NCI-H187 (cell line): ENCODE measurements around the gene CDH4.
A peak's percentile ranks its signal among the peaks of the same experiment; 100 is the strongest.

Experiments
- DNase-seq, 2 experiments: peaks; one replicate each; lab custom pipeline; 2025; lab: John Stamatoyannopoulos, UW

Gene CDH4

DNA sequence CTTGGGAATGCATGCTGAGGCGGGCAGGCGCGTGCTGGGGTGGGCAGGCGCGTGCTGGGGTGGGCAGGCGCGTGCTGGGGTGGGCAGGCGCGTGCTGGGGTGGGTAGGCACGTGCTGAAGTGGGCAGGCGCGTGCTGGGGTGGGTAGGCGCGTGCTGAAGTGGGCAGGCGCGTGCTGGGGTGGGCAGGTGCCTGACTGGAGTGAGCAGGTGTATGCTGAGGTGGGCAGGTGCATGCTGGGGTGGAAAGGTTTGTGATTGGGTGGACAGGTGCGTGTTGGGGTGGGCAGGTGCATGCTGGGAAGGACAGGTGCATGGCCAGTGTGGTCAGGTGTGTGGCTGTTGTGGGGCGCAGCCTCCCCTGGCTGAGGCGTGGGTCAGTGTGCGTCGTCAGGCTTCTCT lies 404.1 kb downstream of the CDH4 start:
- DNase-seq: no peak

DNA sequence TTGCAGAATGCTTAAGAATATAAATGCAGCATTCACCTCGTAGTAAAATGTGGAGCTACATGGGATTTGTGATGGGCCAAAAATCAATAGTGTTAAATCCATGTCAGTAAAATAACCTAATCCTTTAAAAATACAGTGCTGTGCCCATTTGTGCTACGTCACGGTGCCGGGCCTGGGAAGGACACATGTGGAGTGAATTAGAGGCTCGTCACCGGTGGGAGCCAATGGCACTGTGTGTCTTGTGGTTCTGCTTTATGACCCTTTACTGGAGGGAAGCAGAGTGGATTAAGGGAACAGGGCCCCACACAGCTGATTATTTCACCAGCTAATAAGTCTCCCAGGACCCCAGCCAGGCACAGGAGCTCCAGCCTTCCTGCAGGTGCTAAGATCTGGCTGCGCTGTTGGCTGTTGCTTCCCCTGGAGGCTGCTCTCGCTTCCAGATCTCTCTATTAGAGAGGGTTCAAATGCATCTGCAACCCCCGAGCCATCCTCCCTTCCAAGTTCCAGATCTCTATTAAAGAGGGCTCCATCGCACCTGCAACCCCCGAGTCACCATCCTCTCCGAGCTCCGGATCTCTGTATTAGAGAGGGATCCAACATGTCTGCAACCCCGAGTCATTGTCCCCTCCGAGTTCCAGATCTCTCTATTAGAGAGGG lies 405.8 kb downstream of the CDH4 start:
- DNase-seq: no peak

DNA sequence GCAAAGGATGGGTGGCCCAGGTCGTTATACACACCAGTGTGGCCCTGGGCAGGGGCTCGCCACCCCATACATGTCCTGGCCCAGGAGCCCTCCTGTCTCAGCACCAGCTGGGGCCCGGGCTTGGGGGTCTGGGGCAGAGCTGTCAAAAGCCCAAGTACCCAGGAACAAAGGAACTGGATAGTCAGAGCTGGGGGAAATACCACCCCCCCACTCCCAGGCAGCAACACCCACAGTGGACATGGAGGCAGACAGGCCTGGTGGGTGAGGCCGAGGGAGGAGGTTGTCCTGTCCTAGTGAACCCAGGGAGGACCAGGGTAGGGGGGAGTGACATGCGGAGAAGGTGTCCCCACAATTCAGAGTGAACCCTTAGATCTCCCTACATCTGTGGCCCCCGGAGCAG lies 406.5 kb downstream of the CDH4 start:
- no peak for DNase-seq

DNA sequence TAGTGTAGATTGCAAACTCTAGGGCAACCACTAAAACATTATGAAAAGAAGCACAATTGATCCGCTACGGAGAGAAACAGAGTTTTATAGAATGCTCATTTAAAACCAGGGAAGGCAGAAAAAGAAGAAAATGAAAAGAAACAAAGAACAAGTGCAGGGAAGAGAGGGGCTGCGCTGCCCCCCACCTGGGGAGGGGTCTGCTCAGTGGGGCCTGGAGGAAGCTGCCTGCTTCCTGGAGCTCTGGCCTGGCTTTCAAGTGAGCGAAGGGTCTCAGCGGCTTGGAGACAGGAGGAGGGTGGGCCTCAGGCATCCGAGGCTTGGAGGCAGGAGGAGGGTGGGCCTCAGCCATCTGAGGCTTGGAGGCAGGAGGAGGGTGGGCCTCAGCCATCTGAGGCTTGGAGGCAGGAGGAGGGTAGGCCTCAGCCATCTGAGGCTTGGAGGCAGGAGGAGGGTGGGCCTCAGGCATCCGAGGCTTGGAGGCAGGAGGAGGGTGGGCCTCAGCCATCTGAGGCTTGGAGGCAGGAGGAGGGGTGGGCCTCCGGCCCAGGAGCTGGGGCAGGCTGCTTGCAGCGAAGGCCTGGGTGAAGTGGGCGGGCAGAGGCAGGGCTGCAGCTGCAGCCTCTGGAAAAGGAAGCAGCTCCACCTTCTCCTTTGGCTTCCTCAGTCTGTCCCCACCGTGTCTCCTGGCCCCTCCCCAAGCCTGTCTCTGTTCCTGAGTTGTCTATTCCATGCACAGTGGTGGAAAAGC lies 407.4 kb downstream of the CDH4 start:
- peak in 1 of 2 experiments; percentile 45 for DNase-seq

DNA sequence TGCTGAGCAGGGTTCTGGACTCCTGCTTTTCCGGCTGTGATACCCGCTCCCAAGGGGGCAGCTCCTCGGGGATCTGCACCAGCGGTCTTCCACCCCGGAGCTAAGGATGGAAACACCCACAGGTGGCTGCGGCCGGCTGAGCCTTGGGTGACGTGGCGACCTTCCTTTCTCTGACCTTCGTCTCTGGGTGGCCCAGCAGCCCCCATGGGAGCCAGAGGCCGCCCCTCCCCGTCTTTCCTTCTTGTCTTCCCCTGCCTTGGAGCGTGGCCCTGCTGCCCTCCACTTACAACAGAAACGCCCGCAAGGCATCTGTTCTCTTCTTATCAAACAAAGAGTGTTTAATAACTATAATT lies 407.9 kb downstream of the CDH4 start:
- no peak for DNase-seq

DNA sequence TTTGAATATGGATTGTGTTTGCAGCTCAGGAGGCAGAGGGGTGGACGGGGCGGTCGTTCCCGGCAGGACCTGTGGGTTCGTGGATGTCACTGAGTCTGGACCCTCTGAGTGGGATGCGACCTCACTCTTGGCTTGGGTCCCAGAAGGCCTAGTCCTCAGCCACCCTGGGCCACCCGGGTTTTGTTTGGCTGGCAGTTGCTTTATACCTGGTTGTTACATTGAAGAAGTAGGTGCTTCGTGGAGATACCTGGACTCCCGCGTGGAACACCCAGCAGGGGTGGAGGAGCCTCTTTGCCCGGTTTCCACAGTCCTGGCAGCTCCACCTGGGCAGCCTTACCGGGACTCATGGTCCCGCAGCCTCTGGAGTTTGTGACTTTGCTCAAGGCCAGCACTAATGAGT lies 408.5 kb downstream of the CDH4 start:
- no peak for DNase-seq

DNA sequence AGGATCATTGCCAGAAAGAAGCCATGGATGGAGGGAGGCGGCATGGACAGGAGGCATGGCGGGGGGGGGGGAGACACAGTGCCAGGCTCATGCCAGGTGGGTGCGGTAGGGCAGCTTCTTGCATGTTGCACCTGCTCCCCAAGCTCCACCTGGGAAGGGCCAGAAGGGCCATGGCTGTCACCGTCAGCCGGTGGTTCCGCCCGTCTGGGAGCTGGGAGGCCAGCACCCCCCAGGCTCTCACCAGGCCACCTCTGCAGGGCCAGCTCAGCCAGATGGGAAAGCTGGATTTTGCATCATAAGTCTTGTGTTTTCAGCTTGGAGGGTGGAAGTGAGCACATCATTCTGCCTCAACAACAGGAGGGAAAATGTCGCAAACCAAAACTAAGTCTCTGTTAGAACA lies 409.0 kb downstream of the CDH4 start:
- DNase-seq: no peak

DNA sequence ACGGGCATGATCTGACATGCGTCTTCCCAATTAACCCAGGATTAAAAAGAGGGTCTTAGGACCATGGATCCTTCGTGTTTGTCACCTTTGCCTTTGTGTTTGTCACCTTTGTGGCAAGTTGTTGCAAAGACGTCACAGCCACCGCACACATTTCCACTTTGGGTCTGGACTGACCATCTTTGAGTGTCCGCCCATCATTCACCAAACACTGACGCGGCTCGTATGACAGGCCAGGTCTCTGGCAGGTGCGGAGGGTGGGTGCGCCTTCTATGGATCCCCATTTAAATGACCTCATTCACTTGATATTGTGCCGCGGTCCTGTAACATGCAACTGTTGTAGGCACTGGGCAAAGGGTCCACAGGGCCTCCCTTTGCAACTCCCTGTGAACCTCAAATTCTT lies 409.5 kb downstream of the CDH4 start:
- no peak for DNase-seq

DNA sequence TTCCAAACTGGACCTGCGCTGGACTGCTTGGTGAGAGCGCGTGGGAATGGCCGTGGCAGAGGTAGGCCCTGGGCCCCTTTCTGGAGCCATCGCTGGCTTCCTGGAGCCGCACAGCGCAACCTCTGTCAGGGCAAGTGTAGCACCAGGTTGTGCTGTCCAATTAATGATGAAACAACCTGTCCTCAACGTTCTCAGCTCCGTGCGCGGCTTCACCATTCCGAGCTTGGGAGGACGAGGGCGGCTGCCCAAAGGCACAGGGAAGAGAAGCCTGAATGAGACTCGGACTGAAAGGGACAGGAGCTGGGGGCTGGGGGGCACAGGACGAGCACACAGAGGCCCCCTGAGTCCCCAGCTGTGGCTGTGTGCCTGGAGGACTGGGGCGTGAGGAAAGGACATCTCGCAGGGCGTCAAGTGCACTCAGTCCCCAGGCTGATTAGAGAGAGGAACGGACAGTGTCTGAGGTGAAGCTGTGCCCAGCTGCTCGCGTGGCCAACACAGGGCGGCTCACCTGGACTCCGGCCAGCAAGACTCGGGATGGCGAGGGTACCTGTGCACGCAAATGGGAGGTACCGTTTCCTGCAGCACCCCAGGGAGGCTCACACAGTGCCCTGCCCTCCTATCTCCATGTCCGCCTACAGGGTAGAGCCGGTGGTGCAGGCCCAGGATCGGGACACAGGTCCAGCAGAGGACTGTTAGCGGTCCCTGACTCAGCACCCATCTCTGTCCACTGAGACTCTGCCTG lies 410.3 kb downstream of the CDH4 start:
- DNase-seq: no peak

DNA sequence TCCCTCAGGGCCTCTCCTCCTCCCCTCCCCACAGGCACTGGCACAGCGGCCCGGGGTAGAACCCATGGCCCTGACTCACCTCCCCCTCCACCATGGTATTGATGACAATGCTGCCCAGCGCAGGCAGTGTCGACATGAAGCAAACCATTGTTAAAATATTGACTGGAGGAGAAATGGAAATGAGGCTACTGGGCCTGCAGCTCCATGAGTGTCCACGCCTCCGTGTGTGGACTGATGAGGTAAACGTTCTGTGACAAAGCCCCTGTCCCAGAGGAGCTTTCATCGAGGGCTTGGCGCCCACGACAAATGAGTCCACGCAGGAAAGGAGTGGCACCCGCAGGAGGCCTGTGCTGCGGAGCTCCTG lies 410.9 kb downstream of the CDH4 start:
- DNase-seq: no peak

DNA sequence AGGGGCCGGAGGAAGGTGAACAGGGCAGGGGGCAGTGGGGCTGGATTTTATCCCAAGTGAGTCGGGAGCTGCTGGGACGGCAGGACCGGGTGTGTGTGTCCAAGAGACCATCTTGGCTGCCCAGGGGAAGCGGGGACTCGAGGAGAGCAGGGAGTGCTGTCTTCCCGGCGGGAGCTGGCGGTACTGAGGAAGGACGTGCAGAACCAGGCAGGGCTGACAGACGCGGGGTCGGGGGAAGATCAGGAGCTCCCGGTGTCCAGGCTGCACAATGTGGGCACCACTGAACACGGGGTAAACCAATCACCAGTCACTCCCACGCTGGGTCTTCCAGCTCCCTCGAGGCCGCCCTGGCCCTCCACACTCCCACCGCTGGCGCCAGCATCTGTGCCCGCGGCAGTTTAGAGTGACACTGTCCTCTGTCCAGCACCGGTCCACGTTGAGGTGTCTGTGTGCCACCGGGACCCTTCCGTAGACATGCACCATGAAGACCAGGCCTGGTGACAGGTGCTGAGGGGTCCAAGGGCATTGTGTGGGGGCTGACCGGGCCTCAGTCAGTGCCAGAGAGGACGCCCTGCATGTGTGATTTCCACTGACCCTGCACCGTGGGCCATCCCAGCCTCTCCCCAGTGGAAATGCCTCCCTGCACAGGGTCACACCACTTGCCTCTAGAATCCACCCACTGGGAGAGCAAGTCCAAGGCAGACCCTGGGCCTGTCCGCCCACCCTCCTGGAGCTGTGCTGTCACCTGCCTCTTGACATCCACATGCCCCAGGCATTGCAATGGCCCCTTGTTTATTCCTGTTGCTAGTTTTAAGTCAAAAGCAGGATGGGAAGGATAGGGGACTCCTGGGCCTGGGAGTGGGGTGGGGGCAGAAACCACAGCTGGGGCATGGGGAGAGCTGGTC lies 411.7 kb downstream of the CDH4 start:
- DNase-seq: no peak

DNA sequence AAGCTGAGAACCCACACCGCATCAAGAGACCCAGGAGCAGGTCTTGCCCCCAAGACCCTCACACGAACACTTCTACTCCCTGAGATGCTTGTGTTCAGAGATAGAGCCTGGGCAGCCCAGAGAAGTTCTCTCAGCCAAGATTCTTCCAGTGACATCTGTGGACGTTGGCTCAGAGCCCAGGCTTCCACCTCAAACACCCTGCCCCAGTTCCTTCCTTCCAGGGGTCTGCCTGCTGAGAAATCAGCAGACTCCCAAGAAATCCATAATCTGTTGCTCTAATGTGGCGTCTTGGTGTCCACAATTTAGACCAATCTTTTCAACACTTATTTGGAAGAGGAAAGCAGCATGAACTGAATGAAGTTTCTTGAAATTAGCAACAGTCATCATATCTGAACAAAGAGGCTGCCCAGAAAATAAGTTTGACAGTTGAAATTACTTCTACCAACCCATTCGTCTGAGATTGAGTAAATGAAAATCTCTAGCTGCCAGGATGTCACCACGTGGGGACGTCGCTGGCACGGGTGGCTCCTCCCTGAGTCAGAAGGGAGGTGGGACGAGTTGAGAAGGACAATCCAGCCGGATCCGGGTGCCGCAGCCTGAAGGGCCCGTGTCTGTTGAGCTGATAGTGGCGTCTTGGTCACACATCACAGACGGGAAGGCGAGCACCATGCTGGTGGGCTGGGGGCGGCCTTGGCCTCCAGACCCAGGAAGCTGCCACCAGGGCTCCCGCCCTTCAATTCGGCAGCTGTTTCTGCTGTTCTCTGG lies 412.7 kb downstream of the CDH4 start:
- no peak for DNase-seq

DNA sequence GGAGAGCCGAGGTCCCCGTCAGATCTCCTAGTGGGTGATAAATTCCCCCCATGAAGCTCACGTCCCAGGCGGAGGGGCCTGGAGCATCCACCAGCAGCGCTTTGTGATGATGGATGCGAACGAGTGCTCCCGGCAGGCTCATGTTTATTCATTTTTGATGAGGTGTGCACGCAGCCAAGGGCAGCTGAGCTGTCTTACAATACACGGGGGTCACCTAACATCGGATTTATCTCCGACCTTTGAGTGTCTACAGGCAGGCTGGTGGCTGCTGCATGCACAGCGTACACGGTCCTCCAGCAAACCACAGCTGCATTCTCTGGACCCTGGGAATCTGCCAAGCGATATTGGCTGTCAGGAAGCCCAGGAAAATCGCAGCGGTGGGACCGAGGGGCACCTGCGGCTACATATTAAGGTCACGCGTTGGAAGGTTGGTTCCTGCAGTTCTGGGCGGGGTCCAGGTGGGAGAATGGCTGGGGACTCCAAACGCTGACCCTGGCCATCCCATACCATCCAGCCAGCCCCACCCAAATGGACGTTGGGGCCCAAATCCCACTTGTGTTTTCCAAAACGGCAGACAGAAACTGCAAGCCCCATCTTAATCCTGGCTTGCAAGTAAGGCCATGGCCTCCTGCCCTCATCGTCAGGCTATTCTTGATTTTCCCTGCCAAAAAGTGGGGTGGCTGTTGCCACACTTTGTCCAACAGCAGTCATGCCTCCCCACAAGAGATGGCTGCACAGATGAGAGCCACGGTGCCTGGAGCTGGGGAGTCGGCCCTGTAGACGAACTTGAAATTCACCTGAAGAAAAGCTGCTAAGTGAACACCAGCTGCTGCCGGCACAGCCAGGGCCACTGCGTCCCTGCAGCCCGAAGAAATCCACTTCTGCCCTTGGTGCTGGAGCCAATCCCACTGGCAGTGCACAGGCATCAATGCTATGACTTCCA lies 413.7 kb downstream of the CDH4 start:
- no peak for DNase-seq

DNA sequence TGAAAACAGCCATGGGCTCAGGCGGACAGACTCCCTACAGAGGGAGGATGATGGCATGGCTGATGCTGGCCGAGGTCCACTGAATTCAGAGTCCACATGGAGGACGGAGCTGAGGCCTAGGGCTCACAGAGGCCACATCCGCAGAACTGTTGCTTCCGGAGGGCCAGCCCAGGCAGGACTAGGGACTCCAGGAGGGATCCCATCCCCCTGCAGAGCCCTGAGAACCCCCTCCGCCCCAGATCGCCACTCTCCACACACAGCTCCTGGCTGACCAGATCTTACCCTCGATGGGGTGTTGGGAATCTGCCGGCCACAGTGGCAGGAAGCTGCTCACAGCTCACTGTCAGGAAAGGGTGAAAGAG lies 414.4 kb downstream of the CDH4 start:
- DNase-seq: no peak

DNA sequence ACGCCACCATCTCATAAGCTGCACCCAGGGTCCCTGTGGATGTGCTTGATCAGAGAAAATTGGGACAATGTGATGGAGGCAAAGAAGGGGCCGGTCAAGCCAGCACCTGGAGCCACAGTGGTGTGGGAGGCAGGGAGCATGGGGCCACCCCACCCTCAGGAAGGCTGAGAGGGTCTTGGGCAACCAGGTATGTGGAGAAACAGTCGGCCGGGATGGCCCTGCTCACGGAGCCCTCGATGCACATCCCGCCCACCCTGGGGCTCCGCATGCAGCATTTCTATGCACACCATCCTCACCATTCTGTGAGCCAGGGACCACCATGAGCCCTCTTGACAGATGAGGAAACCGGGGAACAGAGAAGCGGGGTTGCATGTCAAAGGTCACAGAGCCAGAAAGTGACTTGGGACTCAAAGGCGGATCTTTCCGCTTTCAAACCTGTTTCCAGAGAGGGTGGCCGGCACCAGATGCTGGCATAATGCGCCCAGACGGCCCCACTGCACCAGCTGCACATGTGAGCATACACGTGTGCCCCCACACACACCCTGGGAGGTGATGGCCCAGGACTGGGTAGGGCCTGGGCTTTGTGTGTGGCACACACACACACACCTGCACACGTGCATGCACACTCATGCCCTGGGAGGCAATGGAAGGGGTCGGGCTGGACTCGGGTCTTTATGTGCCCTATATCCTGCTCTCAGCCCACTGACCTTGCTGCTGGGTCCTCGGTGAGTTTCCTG lies 415.2 kb downstream of the CDH4 start:
- no peak for DNase-seq

DNA sequence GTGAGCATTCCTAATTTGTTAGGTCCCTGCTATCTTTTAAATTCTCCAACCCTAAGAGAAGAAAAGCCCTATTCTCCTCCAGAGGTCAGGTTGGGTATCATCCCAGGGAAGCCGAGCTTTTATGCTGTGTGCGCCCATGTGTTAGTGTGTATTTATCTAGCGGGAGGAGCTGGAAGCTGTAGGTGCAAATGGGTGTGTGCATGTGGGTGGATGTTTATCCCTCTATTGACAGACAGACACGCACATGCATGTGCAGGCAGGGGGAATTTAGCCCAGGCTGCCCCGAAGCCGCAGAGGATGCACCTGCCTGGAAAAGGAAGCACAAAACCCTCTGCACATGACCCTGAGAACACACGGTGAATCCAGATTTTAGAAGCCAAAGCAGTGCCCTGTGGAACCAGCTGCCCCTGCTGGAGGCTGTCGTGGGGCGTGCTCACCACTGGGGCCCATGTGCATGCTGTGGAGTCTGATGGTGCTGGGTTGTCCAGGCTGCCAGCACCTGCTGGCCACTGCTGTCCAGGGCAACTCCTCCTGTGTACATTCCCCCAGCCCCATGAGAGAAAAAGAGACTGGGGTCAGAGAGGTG lies 416.1 kb downstream of the CDH4 start:
- peak; percentile 74 to 91 for DNase-seq

DNA sequence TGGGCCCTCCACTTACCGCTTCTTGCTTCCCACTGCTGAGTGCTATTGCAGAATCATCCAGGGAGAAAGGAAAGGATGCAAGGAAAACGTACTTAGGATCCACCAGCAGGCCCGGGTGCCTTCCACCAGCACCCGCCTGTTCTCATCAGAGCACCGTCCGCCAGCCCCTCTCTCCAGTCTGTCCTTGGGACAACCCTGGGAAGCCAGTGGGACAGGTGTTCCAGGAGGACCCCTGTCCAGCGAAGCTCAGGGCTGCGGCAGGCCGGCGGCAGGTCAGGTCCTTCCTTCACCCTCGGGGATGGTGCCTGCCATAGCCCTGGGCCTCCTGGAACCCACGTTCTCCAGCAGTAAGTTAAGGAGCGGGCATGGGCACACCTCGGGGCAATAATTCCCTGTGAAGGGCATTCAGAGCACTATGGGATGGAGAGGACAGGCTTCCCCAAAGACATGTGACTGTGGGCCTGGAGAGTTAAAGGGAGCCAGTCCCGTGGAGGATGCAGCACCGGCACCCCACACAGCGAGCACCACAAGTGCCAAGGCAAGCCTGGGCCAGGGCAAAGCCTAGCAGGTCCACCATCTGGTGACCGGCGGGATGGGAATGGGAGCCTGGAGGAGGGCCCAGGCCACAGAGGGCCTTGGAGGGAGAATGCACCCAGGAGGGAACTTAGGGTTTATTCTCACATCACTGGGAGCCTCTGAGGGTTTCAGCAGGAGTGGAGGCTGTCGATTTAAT lies 416.9 kb downstream of the CDH4 start:
- no peak for DNase-seq

DNA sequence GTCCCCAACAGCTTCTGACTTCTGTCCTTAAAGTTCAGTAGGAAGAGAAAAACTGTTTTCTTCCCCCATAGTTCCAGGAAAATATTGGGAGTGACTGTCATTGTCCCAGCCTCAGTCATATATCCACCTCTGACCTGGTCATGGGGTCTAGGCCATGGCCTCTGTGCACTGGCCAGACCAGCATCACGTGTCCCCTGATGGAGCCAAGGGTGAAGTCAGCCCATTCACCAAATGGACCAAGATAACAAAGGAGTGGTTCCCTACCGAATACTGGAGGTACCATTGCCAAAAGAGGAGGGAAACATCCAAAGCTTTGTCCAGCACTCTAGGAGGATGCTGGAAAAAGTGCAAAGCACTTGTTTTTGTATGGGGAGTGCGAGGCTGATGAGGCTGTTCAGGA lies 418.2 kb downstream of the CDH4 start:
- DNase-seq: no peak

DNA sequence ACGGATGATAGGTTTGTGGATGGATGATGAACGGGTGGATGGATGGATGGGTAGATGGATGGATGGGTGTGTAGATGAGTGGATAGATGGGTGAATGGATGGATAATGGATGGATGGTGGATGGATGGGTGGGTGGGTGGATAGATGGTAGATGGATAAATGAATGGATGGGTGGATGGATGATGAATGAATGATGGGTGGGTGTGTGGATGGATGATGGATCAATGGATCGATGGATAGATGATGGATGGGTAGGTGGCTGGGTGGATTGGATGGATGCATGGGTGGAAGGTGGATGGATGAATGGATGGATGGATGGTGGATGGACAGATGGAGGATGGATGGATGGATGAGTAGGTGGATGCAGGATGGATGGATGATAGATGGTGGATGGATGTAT lies 419.5 kb downstream of the CDH4 start:
- no peak for DNase-seq
